ENCODE results near the gene PTPRN. TPM values are rescaled to one million over a fixed set of nuclear protein-coding genes. Genes with fewer than 3 reads are reported as not detected.
"Not testable (repeated sequence)": the region's sequence is repeated elsewhere in the genome, so short reads cannot be mapped to it uniquely, and the experiment has no call there.

PTPRN gene
- polyA plus RNA-seq, 4 donors: 0.16 to 0.57 (median 0.22) TPM

DNA sequence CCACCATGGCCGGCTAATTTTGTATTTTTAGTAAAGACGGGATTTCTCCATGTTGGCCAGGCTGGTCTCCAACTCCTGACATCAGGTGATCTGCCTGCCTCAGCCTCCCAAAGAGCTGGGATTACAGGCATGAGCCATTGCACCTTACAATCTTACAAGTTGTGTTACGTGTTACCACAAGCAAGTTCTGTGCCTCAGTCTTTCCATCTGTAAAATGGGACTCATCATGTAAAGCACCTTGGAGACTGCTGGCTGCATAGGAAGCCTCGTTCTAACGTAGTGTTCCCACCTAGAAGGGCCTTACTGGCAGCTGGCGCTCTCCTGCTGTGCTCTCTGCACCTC is 20.0 kb downstream of the PTPRN start:
- DNase-seq (ENCODE audit: low read depth in 4 of 4, low spot score in 2 of 4): no peak

GRCh38 chr2:219287580-219288265 is 21.5 kb downstream of the PTPRN start:
- no peak for DNase-seq (ENCODE audit: low read depth in 4 of 4, low spot score in 2 of 4)

DNA sequence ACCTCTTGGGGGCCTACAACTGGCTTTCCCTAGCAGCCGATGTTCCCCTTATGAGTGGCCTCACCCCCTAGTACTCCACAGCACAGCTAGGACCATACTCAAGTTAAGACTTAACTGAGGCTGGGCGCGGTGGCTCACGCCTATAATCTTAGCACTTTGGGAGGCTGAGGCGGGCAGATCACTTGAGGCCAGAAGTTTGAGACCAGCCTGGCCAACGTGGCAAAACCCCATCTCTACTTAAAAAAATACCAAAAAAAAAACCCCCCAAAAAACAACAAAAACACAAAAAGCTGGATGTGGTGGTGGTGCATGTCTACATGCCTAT is 22.1 kb downstream of the PTPRN start:
- DNase-seq (ENCODE audit: low read depth in 4 of 4, low spot score in 2 of 4): not testable (repeated sequence)

DNA sequence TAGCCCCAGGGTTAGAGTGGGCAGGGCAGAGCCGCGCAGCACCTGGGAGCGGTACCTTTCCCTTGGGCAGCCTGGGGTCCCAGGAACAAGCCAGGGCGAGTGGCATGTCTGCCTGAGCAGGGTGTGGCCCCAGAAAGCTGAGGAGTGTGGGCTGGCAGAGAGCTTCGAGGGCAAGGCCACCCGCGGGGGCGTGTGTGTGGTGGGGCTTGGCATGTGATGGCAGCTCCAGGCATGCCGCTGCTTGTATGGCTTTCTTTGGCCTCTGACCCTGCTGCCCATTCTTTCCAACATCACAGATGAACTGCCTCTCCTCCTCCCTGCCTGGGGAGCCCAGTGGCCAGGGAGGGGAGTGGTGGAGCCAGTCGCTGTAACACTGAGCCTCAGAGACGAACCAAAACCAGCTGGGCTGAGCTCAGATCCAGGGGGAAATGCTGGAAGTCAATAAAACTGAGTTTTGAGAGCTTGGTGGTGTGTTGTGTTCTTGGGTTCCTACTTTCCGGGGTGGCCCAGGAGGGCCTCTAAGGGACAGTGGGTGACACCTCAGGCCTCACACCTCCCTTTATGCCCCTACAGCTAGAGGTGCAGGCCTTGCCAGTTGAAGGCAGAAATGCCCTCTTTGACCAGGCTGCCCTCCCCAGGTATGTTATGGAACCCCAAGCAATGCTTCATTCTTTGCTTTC is 22.6 kb downstream of the PTPRN start:
- DNase-seq (ENCODE audit: low read depth in 4 of 4, low spot score in 2 of 4): no peak

DNA sequence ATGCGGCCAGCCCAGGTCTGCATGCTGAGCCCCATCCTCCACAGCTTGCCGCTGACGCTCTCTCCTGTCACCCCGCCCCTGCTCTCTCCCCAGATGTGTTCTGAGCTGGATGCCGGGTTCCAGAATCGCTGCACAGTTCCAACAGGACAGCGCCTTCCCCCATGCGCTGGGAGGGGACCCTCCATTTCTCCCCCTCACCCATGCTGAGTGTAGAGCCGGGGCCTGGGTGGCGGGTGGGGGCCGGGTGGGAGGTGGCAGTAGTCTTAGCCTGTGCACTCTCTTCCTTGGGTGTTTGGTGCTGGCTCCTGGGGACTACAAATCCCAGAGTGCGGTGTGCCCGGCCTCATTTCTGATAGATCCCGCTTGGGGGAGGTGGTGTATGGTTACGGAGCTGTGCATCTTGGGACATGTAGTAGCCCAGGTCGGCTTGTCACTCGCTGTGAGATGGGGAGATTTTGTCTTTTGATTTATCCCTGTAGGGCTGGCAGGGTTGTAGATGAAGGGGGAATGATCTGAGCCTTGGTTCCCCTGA is 23.2 kb downstream of the PTPRN start:
- no peak for DNase-seq (ENCODE audit: low read depth in 4 of 4, low spot score in 2 of 4)

GRCh38 chr2:219285373-219285735 is 23.8 kb downstream of the PTPRN start:
- no peak for DNase-seq (ENCODE audit: low read depth in 4 of 4, low spot score in 2 of 4)

DNA sequence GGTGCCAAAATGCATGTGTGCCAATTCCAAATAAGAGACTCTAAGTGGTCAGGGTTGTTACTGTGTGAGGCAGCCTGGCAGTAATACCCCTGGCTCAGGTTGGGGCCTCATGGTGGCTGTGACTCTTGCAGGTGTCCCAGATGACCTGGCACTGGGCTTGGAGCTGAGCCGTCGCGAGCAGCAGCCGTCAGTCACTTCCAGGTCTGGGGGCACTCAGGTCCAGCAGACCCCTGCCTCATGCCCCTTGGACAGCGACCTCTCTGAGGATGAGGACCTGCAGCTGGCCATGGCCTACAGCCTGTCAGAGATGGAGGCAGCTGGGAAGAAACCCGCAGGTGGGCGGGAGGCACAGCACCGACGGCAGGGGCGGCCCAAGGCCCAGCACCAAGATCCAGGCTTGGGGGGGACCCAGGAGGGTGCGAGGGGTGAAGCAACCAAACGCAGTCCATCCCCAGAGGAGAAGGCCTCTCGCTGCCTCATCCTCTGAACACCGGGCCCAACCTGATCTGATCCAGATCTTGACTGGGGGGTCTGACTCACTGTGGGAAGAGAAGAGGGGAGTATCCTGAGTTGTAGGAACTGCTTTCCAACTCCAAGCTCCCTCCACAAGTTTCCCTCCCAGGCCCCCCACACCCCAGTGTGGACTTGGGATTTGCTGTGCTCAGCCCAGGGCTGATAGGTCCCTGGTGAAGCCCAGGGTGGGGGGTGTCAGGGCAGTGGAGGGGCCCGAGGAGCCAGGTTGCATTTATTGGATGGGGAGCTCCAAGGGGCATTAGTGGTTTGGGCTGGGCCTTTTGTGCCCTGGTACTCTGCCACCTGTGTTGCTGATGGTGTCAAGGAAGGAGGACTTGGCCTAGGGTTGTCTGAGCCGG is 24.5 kb downstream of the PTPRN start:
- DNase-seq (ENCODE audit: low read depth in 4 of 4, low spot score in 2 of 4): no peak

GRCh38 chr2:219282943-219283581 is 26.1 kb downstream of the PTPRN start:
- DNase-seq (ENCODE audit: low read depth in 4 of 4, low spot score in 2 of 4): no peak

DNA sequence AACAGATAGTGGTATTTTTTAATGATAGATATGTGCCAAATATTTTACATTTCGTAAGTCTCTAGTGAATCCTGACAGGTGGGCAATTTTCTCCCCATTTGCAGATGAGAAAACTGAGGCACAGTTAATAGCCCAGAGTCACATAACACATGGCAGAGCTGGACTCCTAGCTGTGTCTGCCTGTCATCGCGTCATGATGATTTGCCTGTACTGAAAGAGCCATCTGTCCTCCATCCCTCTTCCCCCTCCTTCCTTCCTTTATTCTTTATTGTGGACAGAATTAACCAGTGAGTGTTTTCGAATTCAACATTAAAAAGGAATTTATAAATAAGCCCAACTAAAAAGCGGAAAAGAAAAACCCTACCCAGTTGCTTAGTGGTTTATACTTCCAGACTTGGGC is 26.8 kb downstream of the PTPRN start:
- no peak for DNase-seq (ENCODE audit: low read depth in 4 of 4, low spot score in 2 of 4)

GRCh38 chr2:219281588-219281987 is 27.6 kb downstream of the PTPRN start:
- no peak for DNase-seq (ENCODE audit: low read depth in 4 of 4, low spot score in 2 of 4)

GRCh38 chr2:219280651-219281050 is 28.6 kb downstream of the PTPRN start:
- DNase-seq (ENCODE audit: low read depth in 4 of 4, low spot score in 2 of 4): no peak

DNA sequence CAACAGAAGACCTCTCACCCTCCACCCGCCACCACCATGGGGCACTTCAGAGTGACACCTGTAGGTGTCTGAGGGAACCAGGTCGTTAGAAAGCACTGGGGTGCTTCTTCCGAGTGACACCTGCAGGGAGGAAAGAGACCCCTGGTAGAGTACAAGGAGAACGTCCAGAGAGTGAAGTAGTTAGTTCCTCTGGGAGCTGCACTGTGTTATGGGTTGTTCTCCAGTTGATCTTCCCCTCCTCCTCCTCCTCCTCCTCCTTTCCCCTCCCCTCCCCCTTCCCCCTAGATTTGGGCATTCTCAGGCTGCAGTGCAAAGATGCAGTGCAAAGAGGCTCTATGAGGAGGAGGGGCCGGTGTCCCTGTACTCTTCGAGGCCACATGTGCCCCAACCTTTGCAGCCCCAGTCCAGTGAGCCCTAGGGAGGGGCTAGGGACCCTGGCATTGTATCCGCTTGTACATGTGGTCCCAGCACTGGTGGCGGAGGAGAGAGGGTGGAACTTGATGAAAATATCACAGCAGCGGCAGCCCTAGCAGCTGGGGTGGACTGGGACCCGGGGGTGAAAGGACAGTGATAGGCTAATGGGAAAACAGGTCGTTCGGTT is 29.2 kb downstream of the PTPRN start:
- no peak for DNase-seq (ENCODE audit: low read depth in 4 of 4, low spot score in 2 of 4)

GRCh38 chr2:219279151-219279915 is 29.9 kb downstream of the PTPRN start, which contains the start of gene DNAJB2:
Gene DNAJB2, plus strand, starts transcription at chr2:219279366. Its CDS starts 468 bp downstream, at chr2:219279834.
- DNase-seq (ENCODE audit: low read depth in 4 of 4, low spot score in 2 of 4): peak in 3 of 4 donors; percentile 94 to 96 (median 96)

GRCh38 chr2:219278655-219279150 is 30.5 kb downstream of the PTPRN start:
- peak in 1 of 4 donors; percentile 36 for DNase-seq (ENCODE audit: low read depth in 4 of 4, low spot score in 2 of 4)

DNA sequence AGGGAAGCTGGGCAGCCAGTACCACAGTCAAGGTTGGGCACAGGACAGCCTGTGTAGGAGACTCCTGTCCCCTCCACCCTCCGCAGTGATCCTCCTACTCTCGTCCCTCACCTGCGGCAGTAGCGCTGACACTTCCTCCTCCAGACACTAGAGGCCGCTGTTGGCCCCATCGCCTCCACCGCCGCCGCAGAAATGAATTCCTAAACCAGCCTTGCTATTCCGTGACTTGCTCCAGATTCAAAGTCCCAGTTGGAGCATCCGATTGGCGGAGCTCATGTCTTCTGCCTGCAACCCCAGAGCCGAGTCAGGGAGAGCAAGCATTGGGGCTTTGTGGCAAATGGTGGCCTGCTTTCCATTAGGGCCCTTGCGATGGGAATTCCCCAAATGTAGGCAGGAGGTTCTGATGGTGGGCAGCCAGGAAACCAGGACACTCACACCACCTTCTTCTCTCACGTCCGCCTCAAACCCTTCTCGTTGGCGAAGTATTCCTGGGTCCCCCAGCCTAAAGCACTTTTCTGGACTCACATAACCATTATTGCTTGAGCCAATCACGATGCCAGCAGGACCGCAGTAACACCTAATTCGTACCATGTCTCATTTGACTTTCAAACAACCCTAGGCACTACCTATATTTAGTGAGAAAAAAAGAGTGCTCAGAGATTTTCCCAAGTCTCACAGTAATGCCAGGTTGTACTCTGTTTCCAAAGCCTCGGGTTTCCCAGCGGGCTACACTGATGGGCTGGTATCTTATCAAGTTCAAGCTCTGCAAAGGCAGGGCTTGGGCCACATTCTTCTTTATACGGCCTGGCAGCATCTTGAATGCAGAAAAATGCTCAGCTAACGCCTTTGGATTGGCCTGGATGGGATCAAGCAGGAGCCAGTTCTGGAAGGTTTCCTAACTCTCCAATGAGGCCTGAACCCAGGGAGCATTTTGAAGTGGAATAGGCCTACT is 31.2 kb downstream of the PTPRN start:
- DNase-seq (ENCODE audit: low read depth in 4 of 4, low spot score in 2 of 4): peak in 1 of 4 donors; percentile 73

DNA sequence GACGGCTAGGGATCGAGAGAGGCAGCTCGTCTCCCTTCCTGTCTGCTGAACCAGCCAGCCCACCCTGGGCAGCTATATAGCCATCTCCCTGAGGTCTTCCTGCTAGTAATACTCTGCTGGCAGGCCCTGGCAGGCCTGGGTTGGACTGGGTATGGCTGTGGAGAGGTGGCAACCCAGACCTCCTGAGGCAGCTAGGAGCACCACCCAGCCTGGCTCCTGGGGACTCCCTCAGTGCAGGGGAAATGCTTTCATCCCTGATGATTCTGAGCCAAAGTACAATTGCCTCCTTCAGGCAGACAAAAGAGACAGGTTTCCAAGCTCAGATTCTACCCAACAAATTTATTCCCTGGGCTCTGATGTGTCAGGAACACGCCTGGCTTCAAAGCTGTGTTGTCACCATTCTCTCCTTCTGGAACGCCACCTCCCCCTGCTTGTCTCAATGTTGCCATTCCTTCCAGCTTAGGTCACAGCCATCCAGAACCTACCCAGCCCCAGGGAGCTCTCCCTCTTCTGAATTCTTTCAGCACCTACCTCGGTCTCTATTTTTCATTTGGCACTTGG is 34.8 kb downstream of the PTPRN start:
- DNase-seq (ENCODE audit: low read depth in 4 of 4, low spot score in 2 of 4): no peak

DNA sequence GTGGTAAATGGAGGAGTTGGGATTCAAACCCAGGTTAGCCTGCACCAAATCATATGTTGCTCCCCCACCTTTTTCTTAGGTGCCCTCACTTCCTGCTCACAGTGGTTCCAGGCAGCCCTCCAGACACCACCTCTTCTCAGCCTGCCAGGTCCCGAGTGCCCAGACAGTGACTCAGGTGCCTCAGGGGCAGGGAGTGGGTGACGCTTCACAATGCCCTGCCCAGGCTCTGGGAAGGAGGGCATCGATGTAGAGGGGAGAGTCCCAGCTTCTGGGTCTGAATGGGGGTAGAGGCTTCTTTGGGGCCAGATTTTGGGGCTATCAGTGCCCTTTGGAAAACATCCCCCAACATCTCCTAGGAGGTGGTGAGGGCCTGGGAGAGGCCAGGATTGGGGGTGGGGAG is 35.3 kb downstream of the PTPRN start:
- DNase-seq (ENCODE audit: low read depth in 4 of 4, low spot score in 2 of 4): no peak

- DNase-seq (ENCODE audit: low read depth in 4 of 4, low spot score in 2 of 4): no peak
Measured at GRCh38 chr2:219272995-219273394, 36.2 kb downstream of the PTPRN start.
